Spleen (tissue), 7 donors: ENCODE data around the gene CDC34.

Experiments
- CTCF ChIP-seq, 11 experiments: fragments of 200-600 bp in 7 of 11; fragments of 450-650 bp in 4 of 11; sonication (generic) in 4 of 11; IDR thresholded peaks in 8 of 11; conservative IDR thresholded peaks in 3 of 11; 1 replicate in 7 of 11; 2 replicates in 4 of 11; pipeline versions ENCODE4 v1.4.0 to v1.8.0; 2016 to 2021; ENCODE audit warnings: antibody characterized with exemption in 11 of 11, inconsistent platforms in 4 of 11, mild to moderate bottlenecking in 1 of 11
- POLR2A ChIP-seq, 3 donors: fragments of 450-650 bp; IDR thresholded peaks; one replicate each; pipeline ENCODE4 v1.5.1; 2017; ENCODE audit warnings: antibody characterized with exemption in 3 of 3, mild to moderate bottlenecking in 1 of 3
- POLR2AphosphoS5 ChIP-seq, 3 donors: sonication (generic); formaldehyde crosslinking; IDR thresholded peaks; one replicate each; pipeline ENCODE4 v1.5.1; 2017; ENCODE audit warnings: antibody characterized with exemption in 3 of 3
- donor health status: DM: no; HTN: no; CAD: no; lungs with moderate emphysema.
- donor health status: DM: no; HTN: no; CAD: no.
- donor health status: DM: no; HTN: no; CAD: no.

- no peak for TF ChIP-seq CTCF (IDR thresholded peaks at IDR 0.05 in 8 of 11, conservative IDR thresholded peaks at IDR 0.05 in 3 of 11)
- TF ChIP-seq POLR2AphosphoS5 (IDR thresholded peaks at IDR 0.05) = no peak
- TF ChIP-seq POLR2A (IDR thresholded peaks at IDR 0.05) = no peak
Measured at GRCh38 chr19:485077-485476, 46.5 kb upstream of the CDC34 start.
